22Rv1 (cell line): Measurements from ENCODE around the gene MLLT10.
"Not testable (repeated sequence)": the region's sequence is repeated elsewhere in the genome, so short reads cannot be mapped to it uniquely, and the experiment has no call there.

ENCODE experiments used
- H3K27ac ChIP-seq: fragments of 450-650 bp; 2 replicates; pipeline ENCODE4 v1.5.1; 2017
- ZFX ChIP-seq: fragments of 450-650 bp; IDR thresholded peaks from 2 replicates; pipeline ENCODE4 v1.6.1; 2017; ENCODE audit warnings: antibody characterized with exemption, borderline replicate concordance
- TF ChIP-seq, protein P1 (sequence below): fragments of 450-650 bp; IDR thresholded peaks from 2 replicates; pipeline ENCODE4 v1.5.1; 2017; ENCODE audit warnings: mild to moderate bottlenecking

The MLLT10 gene

DNA sequence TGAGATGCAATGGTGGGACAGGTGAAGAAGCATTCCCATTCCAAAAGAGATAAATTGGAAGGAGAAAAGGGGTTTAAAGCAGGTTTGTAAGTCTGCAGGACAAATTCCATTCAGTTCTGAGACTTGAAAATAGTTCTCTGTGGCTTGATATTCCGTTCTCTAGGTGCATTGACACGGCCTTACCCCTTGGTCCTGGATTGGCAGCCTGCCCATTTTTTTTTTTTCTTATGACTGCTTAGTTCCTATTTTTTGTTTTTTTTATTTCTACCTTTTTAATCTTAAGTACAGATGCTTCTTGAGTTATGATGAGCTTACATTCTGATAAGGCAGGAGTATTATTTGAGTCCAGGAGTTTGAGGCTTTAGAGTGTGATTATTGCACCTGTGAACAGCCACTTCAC is 70.6 kb downstream of the MLLT10 start:
- TF ChIP-seq ZFX = no peak
- TF ChIP-seq, protein P1, sequence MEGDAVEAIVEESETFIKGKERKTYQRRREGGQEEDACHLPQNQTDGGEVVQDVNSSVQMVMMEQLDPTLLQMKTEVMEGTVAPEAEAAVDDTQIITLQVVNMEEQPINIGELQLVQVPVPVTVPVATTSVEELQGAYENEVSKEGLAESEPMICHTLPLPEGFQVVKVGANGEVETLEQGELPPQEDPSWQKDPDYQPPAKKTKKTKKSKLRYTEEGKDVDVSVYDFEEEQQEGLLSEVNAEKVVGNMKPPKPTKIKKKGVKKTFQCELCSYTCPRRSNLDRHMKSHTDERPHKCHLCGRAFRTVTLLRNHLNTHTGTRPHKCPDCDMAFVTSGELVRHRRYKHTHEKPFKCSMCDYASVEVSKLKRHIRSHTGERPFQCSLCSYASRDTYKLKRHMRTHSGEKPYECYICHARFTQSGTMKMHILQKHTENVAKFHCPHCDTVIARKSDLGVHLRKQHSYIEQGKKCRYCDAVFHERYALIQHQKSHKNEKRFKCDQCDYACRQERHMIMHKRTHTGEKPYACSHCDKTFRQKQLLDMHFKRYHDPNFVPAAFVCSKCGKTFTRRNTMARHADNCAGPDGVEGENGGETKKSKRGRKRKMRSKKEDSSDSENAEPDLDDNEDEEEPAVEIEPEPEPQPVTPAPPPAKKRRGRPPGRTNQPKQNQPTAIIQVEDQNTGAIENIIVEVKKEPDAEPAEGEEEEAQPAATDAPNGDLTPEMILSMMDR = no peak
- H3K27ac ChIP-seq = no peak overlapping the region

DNA sequence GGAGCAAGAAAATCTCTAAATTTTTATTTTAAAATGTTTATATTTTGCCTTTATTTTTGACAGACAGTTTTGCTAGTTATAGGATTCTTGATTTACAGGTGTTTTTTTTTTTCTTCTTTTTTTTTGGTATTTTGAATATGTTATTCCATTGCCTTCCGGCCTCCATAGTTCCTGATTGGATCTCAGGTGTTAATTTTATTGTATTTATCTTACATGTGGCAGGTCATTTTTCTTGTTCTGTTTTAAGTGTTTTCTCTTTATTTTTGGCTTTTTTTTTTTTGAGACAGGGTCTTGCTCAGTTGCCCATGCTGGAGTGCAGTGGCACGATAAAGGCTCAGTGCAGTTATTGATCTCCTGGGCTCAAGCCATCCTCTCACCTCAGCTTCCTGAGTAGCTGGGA is 73.9 kb downstream of the MLLT10 start:
- no peak for TF ChIP-seq ZFX
- TF ChIP-seq, protein P1 = no peak
- H3K27ac ChIP-seq = no peak overlapping the region

DNA sequence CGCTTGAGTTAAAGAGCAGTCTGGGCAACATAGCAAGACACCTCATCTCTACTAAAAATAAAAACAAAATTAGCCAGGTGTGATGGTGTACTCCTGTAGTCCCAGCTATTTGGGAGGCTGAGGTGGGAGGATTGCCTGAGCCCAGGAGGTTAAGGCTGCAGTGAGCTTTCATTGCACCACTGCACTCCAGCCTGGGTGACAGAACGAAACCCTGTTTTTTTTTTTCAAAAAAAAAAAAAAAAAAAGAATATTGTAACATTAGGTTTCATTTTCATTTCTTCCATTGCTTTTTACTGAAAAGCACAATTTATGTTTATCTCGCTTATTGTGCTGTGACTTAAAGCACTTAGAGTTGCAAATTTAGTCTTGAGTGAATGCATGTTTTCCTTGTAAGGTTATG is 80.0 kb downstream of the MLLT10 start:
- TF ChIP-seq ZFX = no peak
- TF ChIP-seq, protein P1 = no peak

DNA sequence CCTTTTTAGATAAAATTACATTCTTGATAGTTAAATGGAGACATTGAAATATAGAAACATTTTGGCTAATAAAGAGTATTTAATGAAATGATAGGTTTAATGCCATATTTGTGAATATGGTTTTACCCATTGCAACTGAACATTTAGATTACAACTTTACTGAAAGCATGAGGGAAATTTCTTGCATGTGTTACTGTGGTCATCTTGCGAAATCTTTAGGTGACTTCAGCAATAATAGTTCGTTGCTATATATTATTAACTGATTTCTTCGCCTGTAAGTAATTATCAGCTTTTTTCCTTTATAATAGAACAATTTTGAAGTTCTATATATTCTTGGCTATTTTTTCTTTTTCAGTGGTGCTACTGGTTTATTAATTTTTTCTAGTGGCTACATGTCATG is 83.2 kb downstream of the MLLT10 start:
- H3K27ac ChIP-seq = no peak overlapping the region
- TF ChIP-seq ZFX = no peak
- TF ChIP-seq, protein P1 = no peak

More for the DNA sequence above, 80.0 kb downstream of the MLLT10 start:
- no peak overlapping the region for H3K27ac ChIP-seq

DNA sequence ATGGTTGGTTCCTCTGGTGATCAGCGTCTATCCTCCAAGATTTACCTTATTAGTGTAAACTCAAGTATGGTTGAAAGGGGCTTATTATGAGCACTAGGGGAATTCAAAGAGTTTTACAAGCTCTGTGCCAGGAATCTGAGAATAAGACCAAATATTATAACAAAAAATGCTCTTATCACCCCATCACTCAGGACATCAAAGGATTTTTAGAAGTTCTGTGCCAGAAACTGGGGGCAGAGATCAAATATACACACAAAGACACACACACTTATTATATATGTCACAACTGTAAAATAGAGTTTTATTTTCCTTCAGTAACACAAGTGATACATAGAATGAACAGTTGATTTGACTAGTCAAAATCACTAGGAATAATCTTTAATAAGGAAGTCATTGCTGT is 89.3 kb downstream of the MLLT10 start:
- H3K27ac ChIP-seq = no peak overlapping the region
- no peak for TF ChIP-seq ZFX
- TF ChIP-seq, protein P1 = no peak

DNA sequence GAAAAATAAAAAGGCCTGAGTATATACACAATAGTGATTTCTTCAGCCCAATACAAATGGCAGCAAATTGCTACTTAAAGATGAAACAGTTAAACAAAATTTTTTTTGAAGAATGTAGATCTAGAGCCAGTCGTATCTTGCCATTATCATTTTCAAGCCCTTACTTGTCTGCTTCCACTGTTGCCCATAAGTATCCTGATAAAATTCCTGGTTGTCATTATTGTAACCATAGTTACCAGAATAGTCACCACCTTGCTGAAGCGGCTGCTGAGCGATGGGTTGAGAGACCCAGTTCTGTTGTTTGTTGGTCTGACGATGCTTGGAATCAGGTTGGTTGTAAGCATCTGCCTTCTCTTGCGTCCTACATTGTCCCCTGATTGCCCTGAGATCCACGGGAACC is 90.4 kb downstream of the MLLT10 start:
- not testable (repeated sequence) for H3K27ac ChIP-seq

DNA sequence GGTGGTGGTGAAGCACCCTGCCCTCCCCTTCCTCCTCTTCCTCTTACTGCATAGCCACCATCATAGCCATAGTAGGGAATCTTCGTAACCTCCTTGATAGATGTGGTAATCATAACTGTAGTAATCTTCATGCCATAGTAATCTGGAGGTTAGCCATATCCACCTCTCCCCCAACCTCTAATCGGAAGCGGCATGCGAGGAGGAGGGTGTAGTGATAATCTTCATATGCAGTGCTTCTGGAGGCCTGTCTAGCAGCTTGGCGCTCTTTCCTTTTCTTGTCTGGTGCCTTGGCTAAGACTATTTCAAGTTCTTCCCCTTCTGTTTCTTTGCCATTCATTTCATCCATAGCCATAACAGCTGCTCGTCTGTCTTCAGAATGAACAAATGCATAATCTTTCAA is 90.9 kb downstream of the MLLT10 start:
- H3K27ac ChIP-seq = no peak overlapping the region
- TF ChIP-seq, protein P1 = no peak
- TF ChIP-seq ZFX = no peak

DNA sequence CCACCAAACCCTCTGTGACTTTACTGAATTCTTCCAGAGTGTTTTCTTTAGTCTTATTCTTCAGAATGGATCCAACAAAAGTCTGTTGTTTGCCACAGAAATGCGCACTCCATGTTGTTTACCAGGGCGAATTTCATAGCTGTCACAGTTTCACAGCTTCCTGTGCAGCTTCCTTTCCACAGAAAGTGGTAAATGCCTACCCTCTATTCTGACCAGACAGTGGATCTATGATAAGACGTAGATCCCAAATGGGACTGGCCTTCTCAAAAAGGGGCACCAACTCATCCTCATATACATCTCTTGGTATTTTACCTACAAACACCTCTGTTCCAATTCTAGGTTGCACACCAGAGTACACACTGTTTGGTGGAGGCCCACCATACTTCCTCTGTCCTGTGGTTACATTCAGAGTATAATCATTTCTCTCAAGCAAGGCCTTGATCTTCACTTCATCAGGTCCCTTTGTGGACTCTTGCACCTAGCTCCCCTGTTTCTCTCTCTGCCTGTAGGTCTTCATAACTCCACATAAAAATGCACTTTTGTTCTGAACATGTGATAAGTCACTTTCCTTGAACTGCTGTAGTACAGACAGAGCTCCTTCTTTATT is 91.7 kb downstream of the MLLT10 start:
- TF ChIP-seq, protein P1 = no peak
- no peak for TF ChIP-seq ZFX
- H3K27ac ChIP-seq = no peak overlapping the region
